Keratinocyte (primary cell): ENCODE measurements around the gene SPRYD3. TPM values are rescaled to one million over a fixed set of nuclear protein-coding genes. Genes with fewer than 3 reads are reported as not detected.

Experiments used
- DNase-seq: peaks from one replicate; pipeline ENCODE4 v3.0.0-alpha.2; 2011; ENCODE audit warnings: low read depth, missing footprints, low spot score
- FAIRE-seq: peaks from 2 replicates; lab custom pipeline; 2011; peaks lifted over from hg19 to GRCh38; lab: Jason Lieb, UNC
- H2AFZ ChIP-seq: 2 replicates; pipeline ENCODE4 v1.6.0; 2012; ENCODE audit warnings: low read length, control low read depth, inconsistent platforms; ENCODE audit not compliant: control insufficient read depth
- H3K27ac ChIP-seq: 2 replicates; pipeline ENCODE4 v1.5.1; 2011; ENCODE audit warnings: low read length; ENCODE audit not compliant: control insufficient read depth, insufficient read depth
- H3K27me3 ChIP-seq: 3 replicates; pipeline ENCODE4 v1.6.0; 2011; ENCODE audit warnings: low read length; ENCODE audit not compliant: control insufficient read depth, insufficient read depth; ENCODE audit errors: extremely low read depth
- H3K36me3 ChIP-seq, 2 experiments: 2 replicates in 1 of 2; 3 replicates in 1 of 2; pipeline ENCODE4 v1.5.1; 2011; ENCODE audit warnings: low read length in 2 of 2, mild to moderate bottlenecking in 1 of 2; ENCODE audit not compliant: control insufficient read depth in 2 of 2, insufficient read depth in 2 of 2; ENCODE audit errors: extremely low read depth in 1 of 2
- H3K4me1 ChIP-seq: 3 replicates; pipeline ENCODE4 v1.5.1; 2011; ENCODE audit warnings: low read length; ENCODE audit not compliant: control insufficient read depth, insufficient read depth; ENCODE audit errors: extremely low read depth
- H3K4me2 ChIP-seq: 3 replicates; pipeline ENCODE4 v1.6.0; 2011; ENCODE audit warnings: low read depth, low read length; ENCODE audit not compliant: control insufficient read depth, insufficient read depth; ENCODE audit errors: extremely low read depth
- H3K4me3 ChIP-seq, 3 experiments: fragments of 200-600 bp in 1 of 3; sonication (generic) in 1 of 3; 2 replicates in 2 of 3; 3 replicates in 1 of 3; pipeline ENCODE4 v1.5.1; 2011 to 2016; ENCODE audit warnings: low read length in 3 of 3, mild to moderate bottlenecking in 3 of 3, control low read depth in 2 of 3, inconsistent platforms in 1 of 3, low read depth in 1 of 3, mixed read lengths in 1 of 3, mixed run types in 1 of 3, moderate library complexity in 1 of 3; ENCODE audit not compliant: control insufficient read depth in 2 of 3, insufficient read depth in 2 of 3; ENCODE audit errors: extremely low read depth in 1 of 3
- H3K79me2 ChIP-seq: 2 replicates; pipeline ENCODE4 v1.6.0; 2012; ENCODE audit warnings: low read length; ENCODE audit not compliant: control insufficient read depth, insufficient read depth
- H3K9ac ChIP-seq: 3 replicates; pipeline ENCODE4 v1.6.0; 2011; ENCODE audit warnings: low read length; ENCODE audit not compliant: control insufficient read depth, insufficient read depth; ENCODE audit errors: extremely low read depth
- H3K9me1 ChIP-seq: 3 replicates; pipeline ENCODE4 v1.6.0; 2011; ENCODE audit warnings: low read length; ENCODE audit not compliant: control insufficient read depth, insufficient read depth; ENCODE audit errors: extremely low read depth
- H3K9me3 ChIP-seq: 2 replicates; pipeline ENCODE4 v1.5.1; 2012; ENCODE audit warnings: low read depth, low read length; ENCODE audit not compliant: control insufficient read depth
- H4K20me1 ChIP-seq: 3 replicates; pipeline ENCODE4 v1.6.0; 2011; ENCODE audit warnings: low read length; ENCODE audit not compliant: control insufficient read depth, insufficient read depth; ENCODE audit errors: extremely low read depth
- EZH2 ChIP-seq: IDR thresholded peaks from one replicate; pipeline ENCODE4 v1.6.1; 2012; ENCODE audit warnings: inconsistent platforms, mild to moderate bottlenecking, low read length, moderate library complexity
- dilution Hi-C: fragments of 300-500 bp; cut with MboI; formaldehyde crosslinking; loops from one replicate; pipeline ENCODE4 v1.7.0; 2020; ENCODE audit warnings: low sequenced_read_pairs; ENCODE audit not compliant: extremely low pct_ligation_motif_present
- polyA plus RNA-seq, 5 experiments: library from polyadenylated mRNA; depleted of rRNA in 3 of 5; stranded (reverse) in 3 of 5; stranded (forward) in 1 of 5; unstranded in 1 of 5; fragments of >200 nt; gene quantifications; 1 replicate in 1 of 5; 2 replicates in 3 of 5; 3 replicates in 1 of 5; pipeline versions ENCODE4 v1.2.1 to v1.2.3, GENCODE V29; 2011 to 2012; ENCODE audit warnings: missing spikeins in 2 of 5, low read depth in 1 of 5, low replicate concordance in 1 of 5
- TF ChIP-seq, protein P1 (sequence below), 3 experiments: IDR thresholded peaks in 1 of 3; conservative IDR thresholded peaks in 1 of 3; optimal IDR thresholded peaks in 1 of 3; 2 replicates in 2 of 3; 3 replicates in 1 of 3; pipeline versions ENCODE3 to v1.5.1; 2011; ENCODE audit warnings: low read length in 3 of 3, mild to moderate bottlenecking in 3 of 3, moderate library complexity in 2 of 3, control low read depth in 1 of 3, inconsistent platforms in 1 of 3; ENCODE audit not compliant: insufficient read depth in 2 of 3; ENCODE audit errors: extremely low read depth in 1 of 3

The SPRYD3 gene
- polyA plus RNA-seq, 1 donor (not counting 4 experiments of a cell fraction or from before 2014, with no cell fraction given) = 27.5 TPM

DNA sequence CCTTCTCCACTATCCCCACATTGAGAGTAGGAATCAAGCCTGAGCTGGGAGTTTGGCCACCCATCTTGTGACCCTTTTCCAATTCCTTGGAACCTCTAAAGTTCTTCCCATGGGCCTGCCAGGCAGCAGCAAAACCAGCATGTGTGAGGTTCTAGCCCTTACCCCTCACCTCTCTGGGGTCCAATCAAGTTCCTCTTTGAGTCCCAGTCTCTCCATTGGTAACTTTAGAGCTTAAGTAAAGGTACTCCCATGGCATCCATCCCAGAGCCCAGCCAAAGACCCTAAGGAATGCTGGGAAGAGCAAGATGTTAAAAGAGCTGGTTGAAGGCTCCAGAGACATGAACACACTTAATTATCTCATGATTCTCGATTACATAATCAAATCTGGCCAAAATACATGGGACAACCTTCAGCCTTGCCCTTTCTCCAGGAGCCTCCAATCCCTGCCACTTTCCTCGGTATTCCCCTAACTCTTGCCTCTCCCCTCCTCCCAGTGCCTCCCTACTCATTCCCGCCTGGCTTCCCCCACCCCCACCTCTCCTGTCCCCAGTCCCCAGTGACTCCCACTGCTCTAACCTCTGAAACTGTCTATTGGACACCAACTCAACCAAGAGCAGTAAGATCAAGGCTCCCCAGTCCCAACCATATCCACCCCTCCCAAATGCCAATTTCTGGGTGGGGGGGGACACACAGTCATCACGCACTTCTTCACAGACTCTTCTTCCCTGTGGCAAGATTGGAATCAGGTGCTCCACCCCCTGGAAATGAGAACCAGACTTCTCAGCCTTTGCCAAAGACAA lies 34.1 kb downstream of the SPRYD3 start:
- H2AFZ ChIP-seq = no peak overlapping the region
- H3K79me2 ChIP-seq = no peaks in the 10 kb centered on the region
- H3K4me1 ChIP-seq = peaks cover 34% of the 10 kb centered on the region
- H3K27me3 ChIP-seq = no peaks in the 10 kb centered on the region
- DNase-seq (no peak), FAIRE-seq (no peak)
- no peaks in the 10 kb centered on the region for H3K9me3 ChIP-seq
- peak overlapping the region; percentile 100 for H3K4me2 ChIP-seq
- no peak overlapping the region for H3K4me3 ChIP-seq
- no peak overlapping the region for H3K27ac ChIP-seq
- peaks cover 2% of the 10 kb centered on the region for H3K9me1 ChIP-seq
- peaks cover 0 to 1% of the 10 kb centered on the region in 2 experiments for H3K36me3 ChIP-seq
- dilution Hi-C loops = no loop called here
- TF ChIP-seq, protein P1, sequence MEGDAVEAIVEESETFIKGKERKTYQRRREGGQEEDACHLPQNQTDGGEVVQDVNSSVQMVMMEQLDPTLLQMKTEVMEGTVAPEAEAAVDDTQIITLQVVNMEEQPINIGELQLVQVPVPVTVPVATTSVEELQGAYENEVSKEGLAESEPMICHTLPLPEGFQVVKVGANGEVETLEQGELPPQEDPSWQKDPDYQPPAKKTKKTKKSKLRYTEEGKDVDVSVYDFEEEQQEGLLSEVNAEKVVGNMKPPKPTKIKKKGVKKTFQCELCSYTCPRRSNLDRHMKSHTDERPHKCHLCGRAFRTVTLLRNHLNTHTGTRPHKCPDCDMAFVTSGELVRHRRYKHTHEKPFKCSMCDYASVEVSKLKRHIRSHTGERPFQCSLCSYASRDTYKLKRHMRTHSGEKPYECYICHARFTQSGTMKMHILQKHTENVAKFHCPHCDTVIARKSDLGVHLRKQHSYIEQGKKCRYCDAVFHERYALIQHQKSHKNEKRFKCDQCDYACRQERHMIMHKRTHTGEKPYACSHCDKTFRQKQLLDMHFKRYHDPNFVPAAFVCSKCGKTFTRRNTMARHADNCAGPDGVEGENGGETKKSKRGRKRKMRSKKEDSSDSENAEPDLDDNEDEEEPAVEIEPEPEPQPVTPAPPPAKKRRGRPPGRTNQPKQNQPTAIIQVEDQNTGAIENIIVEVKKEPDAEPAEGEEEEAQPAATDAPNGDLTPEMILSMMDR (optimal IDR thresholded peaks at IDR 0.05 in 1 of 3, IDR thresholded peaks at IDR 0.05 in 1 of 3, conservative IDR thresholded peaks at IDR 0.05 in 1 of 3; ENCODE audit: extremely low read depth in 1 of 3, insufficient read depth in 2 of 3, low read length in 3 of 3) = no peak
- no peak for TF ChIP-seq EZH2
- H3K9ac ChIP-seq = no peak overlapping the region
- peaks cover 6% of the 10 kb centered on the region for H4K20me1 ChIP-seq

DNA sequence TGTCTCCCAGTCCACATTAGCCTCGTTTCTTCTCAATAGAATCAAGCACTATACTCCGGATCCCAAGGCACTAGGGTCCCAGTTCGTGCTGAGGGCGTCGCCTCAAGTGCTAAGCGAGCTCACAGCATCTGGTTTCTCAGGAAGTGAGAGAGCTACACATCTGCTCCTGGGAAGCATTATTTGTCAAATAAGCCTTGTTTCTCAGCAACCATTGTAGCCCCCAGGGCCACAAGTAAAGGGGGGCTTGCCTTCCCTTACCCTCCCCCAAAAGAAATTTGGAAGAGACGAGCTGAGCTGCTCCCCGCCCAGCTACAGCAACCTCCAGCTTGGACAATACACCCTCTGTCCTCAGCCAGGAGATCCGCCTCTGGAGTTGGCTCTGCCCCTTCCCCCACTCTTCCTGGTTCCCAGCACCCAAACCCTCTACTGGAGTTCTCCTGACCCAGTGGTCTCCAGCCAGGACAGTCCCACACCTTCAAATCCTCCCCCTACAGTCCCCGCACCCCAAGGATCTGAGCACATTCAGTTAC lies 35.1 kb downstream of the SPRYD3 start:
- H4K20me1 ChIP-seq = peaks cover 6% of the 10 kb centered on the region
- no peaks in the 10 kb centered on the region for H3K79me2 ChIP-seq
- TF ChIP-seq, protein P1 (optimal IDR thresholded peaks at IDR 0.05 in 1 of 3, IDR thresholded peaks at IDR 0.05 in 1 of 3, conservative IDR thresholded peaks at IDR 0.05 in 1 of 3; ENCODE audit: extremely low read depth in 1 of 3, insufficient read depth in 2 of 3, low read length in 3 of 3) = no peak
- TF ChIP-seq EZH2 = no peak
- no peak overlapping the region for H3K4me3 ChIP-seq
- dilution Hi-C loops = no loop called here
- H3K4me2 ChIP-seq = no peak overlapping the region
- H3K27ac ChIP-seq = no peak overlapping the region
- peaks cover 2% of the 10 kb centered on the region for H3K9me1 ChIP-seq
- peaks cover 4 to 8% of the 10 kb centered on the region in 2 experiments for H3K36me3 ChIP-seq
- H2AFZ ChIP-seq = no peak overlapping the region
- H3K27me3 ChIP-seq = no peaks in the 10 kb centered on the region
- no peak for DNase-seq
- H3K9ac ChIP-seq = no peak overlapping the region
- no peaks in the 10 kb centered on the region for H3K9me3 ChIP-seq
- H3K4me1 ChIP-seq = peaks cover 27% of the 10 kb centered on the region
- no peak for FAIRE-seq
